ENCODE measurements around the gene KRT28.

The KRT28 gene, protein sequence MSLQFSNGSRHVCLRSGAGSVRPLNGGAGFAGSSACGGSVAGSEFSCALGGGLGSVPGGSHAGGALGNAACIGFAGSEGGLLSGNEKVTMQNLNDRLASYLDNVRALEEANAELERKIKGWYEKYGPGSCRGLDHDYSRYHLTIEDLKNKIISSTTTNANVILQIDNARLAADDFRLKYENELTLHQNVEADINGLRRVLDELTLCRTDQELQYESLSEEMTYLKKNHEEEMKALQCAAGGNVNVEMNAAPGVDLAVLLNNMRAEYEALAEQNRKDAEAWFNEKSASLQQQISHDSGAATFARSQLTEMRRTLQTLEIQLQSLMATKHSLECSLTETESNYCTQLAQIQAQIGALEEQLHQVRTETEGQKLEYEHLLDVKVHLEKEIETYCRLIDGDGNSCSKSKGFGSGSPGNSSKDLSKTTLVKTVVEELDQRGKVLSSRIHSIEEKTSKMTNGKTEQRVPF

DNA sequence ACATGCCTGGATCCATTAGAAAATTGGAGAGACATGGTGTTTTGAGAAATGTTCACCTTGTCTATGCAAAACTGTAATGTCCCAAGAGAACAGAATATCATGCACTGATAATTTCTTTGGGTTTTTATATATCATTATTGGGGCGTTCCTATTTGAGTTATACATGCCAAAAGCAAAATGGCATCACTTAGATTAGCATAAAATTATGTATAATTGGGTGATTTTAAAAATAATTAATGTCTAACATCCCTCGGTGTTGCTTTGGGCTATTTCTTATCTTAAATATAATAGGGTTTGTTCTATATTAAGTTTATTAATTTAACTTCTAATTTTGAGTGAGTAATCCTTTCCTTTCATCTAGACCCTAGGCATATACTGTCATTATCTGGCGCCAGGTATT lies at the start of gene KRT28:
Gene KRT28, minus strand, starts transcription at position 101 of the 400 bp plus-strand sequence. Its CDS starts 66 bp downstream, at position 35.
- no peak for DNase-seq
- TF ChIP-seq GATA1 (IDR thresholded peaks at IDR 0.05; ENCODE audit: low read depth, low read length) (no peak), POLR2A (IDR thresholded peaks at IDR 0.05; ENCODE audit: low read length) (no peak)

DNA sequence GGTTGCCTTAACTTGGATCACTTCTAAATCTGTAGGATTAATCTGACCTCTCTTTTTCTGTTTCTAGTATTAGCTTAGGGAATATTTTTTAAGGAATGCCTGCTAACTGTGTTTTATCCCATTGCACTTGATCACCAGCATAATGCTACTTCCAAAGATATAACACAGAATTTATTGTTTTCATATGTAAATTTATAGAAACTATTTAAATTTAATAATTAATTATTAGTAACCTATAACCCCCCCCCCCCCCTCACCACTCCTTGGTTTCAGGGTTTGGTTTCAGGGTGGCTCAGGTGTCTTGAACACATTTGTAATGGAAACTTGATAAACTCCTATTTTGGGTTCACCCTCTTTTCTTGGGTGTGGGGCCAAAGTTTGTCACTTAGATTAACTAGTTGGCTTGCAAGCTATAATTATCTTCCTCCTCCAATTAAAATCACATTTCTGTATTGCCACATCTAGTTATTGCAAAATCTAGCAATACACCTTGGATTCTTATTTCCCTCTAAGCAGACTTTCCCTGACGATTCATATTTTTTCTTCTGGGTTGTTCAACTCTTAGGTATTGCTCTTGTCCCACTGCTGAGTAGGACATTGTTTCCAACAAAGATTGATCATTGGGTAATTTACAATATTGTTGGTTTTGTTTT lies 49.0 kb upstream of the KRT28 start:
- TF ChIP-seq GATA1 (IDR thresholded peaks at IDR 0.05; ENCODE audit: low read depth, low read length) (no peak), POLR2A (IDR thresholded peaks at IDR 0.05; ENCODE audit: low read length) (no peak)
- DNase-seq, result no peak

DNA sequence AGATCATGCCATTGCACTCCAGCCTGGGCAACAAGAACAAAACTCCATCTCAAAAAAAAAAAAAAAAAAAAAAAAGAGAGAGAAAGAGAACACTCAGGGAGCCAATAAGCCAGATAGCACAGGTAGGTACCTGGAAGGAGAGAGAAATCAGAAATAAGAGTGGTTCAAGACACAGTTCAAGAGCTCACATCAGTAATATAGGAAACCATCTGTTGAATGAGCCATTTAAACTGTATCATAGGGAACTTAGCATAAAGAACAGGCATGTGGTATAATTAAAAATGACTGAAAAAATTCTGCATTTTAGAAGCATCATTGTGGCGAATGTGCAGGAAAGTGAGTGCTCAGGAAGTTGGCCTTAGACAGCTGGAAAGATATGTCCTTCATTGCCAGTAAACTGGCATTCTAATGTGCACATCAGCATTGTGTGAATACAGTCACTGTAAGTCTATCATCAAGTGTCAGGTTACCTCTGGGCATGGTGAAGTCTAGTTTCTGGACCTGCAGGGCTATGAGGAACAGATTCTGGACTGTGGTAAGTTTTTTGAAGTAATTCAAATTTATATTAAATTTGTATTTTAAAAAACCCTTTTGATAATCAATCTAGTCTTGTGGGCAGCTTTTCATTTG lies 46.9 kb upstream of the KRT28 start:
- TF ChIP-seq GATA1 (IDR thresholded peaks at IDR 0.05; ENCODE audit: low read depth, low read length), result no peak
- no peak for TF ChIP-seq POLR2A (IDR thresholded peaks at IDR 0.05; ENCODE audit: low read length)
- no peak for DNase-seq

DNA sequence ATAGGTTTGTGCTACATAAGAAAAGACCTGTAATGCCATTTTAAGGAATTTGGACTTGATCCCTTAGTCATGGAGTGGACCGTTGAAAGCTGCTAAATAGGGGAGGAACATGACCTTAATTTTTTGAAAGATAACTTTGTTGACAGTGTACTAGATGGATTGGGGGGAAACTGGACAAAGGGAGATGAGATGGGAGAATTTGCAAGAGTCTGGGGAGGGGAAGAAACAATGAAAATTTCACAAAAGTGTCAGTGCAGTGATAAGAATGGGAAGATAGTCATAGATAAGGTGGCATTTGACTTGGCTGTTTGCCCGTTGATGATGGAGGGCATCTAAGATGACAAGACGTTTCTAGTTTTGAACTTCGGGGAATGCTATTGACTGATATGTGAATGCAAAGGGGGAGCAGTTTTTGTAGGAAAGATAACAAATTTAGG lies 44.9 kb upstream of the KRT28 start:
- no peak for DNase-seq
- no peak for TF ChIP-seq POLR2A (IDR thresholded peaks at IDR 0.05; ENCODE audit: low read length)
- TF ChIP-seq GATA1 (IDR thresholded peaks at IDR 0.05; ENCODE audit: low read depth, low read length), result no peak

DNA sequence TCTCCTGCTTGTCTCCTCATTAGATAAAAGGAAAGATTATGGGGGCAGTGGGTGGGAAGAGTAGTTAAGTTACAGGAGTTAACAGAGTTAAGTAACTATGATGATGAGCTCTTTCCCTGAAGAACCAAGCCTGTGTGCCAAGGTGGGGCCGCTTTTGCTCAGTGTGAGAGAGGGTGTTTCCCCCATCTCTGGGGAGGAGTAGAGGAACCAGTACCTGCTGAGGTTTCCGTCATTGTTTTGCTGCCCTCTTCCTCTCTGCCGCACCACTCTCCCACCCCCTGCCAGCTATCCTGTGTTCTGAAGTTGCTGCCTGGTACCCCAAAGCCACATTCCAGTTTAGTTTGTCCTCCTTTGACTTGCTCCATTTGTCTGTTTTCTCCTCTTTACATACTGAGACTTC lies 43.5 kb upstream of the KRT28 start:
- TF ChIP-seq POLR2A (IDR thresholded peaks at IDR 0.05; ENCODE audit: low read length) (no peak), GATA1 (IDR thresholded peaks at IDR 0.05; ENCODE audit: low read depth, low read length) (no peak)
- DNase-seq, result no peak

DNA sequence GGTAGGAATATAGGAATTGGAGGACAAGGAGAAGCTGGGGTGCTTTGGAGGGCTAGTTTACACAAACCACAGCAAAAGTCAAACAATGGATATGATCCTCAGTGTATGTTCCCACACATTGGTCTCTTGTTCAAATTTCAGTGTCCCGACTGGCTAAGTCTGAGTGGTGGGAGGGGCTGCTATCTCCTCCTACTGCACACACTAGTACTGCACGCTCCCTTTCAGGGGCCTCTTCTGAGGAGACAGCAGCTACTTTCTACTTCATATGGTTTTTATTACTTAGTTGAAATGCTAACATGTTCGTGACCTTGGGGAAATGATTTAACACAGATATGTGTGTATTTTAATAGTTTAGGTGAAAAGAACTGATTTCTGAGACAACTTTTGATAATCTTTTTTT lies 41.5 kb upstream of the KRT28 start:
- TF ChIP-seq POLR2A (IDR thresholded peaks at IDR 0.05; ENCODE audit: low read length) (no peak), GATA1 (IDR thresholded peaks at IDR 0.05; ENCODE audit: low read depth, low read length) (no peak)
- DNase-seq, result no peak

DNA sequence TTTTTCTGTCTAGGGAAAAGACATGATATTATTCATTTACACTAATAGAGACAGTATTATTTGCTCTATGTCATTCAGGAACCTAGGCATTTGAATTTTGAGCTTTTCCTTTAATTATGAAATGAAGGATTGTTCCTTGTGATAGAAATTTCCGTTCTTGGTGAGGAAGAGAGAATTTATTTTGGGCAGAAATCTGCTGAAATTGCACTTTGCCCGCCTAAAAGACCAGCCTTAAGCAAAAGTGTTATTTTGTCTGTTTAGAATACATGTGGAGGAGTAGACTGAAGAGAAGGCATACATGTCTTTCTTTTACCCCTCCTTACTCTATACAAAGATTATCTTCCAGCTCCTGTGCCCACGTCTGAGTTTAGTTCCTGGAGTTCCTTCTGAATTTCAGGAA lies 39.4 kb upstream of the KRT28 start:
- no peak for TF ChIP-seq GATA1 (IDR thresholded peaks at IDR 0.05; ENCODE audit: low read depth, low read length)
- TF ChIP-seq POLR2A (IDR thresholded peaks at IDR 0.05; ENCODE audit: low read length), result no peak
- no peak for DNase-seq

DNA sequence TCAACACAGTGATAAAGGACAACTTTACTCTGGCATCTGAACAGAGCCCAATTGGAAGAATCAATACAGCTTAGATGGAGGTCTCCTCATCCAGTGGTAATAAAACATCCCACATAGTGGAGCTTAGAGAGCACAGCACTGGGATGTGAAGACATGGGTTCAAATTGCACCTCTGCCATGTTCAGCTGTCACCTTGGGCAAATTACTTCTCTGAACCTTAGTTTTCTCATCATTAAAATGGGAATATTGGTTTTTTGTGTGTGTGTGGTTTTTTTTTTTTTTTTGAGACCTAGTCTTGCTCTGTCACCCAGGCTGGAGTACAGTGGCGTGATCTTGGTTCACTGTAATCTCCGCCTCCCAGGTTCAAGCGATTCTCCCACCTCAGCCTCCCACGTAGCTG lies 36.3 kb upstream of the KRT28 start:
- TF ChIP-seq GATA1 (IDR thresholded peaks at IDR 0.05; ENCODE audit: low read depth, low read length) (no peak), POLR2A (IDR thresholded peaks at IDR 0.05; ENCODE audit: low read length) (no peak)

DNA sequence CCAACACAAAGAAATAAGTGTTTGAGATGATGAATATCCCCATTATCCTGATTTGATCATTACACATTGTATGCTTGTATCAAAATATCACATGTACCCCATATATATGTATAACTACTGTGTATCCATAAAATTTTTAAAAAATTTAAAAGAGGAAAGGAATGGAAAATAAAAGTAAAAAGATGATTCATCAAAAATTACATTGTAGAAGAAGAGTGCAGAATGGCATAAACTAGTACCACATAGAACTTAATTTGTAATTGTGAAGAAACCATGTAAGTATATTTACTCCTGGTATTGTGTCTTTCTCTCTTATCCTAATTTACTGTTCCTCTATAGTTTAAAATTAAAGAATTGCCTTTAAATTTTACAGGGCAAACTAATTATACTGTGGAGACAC lies 34.1 kb upstream of the KRT28 start:
- no peak for DNase-seq
- TF ChIP-seq GATA1 (IDR thresholded peaks at IDR 0.05; ENCODE audit: low read depth, low read length) (no peak), POLR2A (IDR thresholded peaks at IDR 0.05; ENCODE audit: low read length) (no peak)

More for the DNA sequence above, 36.3 kb upstream of the KRT28 start:
- no peak for DNase-seq

DNA sequence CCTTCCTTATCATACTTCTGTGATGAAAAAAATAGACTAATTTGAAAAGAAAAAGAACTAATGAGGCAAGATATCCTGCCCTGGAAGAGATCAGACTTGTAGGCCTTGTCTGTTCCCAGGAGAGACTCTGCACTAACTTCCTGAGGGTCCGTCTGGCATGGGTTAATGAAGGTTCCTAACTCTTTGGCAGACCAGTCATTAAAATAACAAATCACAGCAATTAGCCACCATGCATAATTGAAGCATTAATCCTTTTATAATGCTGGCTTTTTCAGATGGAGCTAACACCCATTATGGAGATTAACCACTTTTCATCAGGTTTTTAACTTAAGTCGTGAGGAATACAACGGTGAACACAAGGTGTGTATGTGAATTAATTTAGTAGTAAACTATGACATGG lies 33.1 kb upstream of the KRT28 start:
- no peak for TF ChIP-seq GATA1 (IDR thresholded peaks at IDR 0.05; ENCODE audit: low read depth, low read length)
- no peak for TF ChIP-seq POLR2A (IDR thresholded peaks at IDR 0.05; ENCODE audit: low read length)
- DNase-seq, result no peak

DNA sequence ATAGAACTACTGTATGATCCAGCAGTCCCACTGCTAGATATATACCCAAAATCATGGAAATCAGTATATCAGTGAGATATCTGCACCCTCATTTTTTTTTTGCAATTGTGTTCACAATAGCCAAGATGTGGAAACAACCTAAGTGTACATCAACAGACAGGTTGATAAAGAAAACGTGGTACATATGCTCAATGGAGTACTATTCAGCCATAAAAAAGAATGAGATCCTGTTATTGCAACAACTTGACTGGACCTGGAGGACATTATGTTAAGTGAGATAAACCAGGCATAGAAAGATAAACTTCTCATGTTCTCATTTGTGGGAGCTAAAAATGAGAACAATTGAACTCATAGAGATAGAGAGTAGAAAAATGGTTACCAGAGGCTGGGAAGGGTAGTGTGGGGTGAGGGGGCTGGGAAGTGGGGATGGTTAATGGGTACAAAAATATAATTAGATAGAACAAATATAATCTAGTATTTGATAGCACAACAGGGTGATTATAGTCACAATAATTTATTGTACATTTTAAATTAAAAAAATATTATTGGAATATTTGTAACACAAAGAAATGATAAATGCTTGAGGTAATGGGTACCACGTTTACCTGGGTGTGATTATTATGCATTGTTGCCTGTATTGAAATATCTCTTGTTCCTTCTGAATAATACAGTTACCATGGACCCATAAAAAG lies 30.5 kb upstream of the KRT28 start:
- no peak for TF ChIP-seq POLR2A (IDR thresholded peaks at IDR 0.05; ENCODE audit: low read length)
- no peak for TF ChIP-seq GATA1 (IDR thresholded peaks at IDR 0.05; ENCODE audit: low read depth, low read length)

DNA sequence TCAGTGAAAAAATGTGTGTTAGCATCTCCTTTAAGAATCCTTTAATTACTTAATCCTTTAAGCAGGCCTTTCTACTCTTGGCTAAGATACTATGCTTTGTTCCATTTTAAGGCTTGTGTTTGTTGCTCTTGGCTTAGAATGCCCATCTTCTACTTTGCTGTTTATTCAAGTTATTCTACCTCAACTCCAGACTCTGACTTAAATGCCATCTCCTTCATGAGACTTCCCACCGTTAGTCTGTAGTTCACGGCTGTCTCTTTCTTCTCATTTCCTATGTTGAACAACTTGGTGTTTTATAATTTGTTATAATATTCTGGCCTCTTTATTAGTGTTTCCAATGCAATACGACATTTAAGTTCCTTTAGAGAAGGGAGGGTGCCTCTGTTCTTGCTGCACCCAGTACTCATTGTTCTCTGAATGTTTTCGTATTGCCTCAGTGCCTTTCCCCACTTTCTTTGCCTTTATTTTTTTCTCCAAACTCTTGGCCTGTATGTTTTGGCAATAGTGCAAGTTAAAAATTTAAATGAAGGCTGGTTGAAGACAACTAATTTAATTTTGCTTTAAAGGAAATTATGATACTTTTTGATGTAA lies 28.8 kb upstream of the KRT28 start:
- TF ChIP-seq POLR2A (IDR thresholded peaks at IDR 0.05; ENCODE audit: low read length), result no peak
- TF ChIP-seq GATA1 (IDR thresholded peaks at IDR 0.05; ENCODE audit: low read depth, low read length), result no peak

More for the DNA sequence above, 30.5 kb upstream of the KRT28 start:
- DNase-seq, result no peak

DNA sequence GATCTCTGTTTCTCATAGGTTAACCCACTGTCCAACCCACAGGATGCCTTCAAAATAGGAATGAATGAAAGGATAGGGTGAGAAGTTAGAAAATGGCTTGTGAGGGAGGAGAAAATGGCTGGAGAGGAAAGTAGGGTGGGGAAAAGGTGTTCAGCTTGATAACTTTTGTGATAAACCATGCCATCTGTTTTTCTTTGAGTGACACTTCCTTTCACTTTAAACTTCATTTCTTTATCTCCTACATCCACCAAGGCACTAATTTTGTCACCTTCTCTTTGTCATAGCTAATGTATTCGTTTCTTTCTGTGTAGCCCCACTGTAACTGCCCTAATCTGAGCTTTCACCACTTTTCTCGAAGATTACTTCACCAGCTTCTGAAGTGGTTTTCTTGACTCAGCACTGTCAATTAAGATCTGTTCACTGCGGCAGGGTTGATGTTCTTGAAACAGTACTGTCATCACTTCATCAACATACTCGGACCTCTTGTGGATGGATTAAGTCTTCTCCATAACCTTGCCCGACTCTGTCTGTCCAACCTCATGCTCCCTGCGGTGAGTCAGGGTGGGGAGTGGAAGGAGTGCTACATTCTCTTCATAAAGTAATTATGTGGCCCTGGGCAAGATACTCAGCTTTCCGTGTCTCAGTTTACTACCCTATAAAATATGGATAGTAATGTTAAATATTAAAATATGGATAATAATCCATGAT lies 28.1 kb upstream of the KRT28 start:
- TF ChIP-seq POLR2A (IDR thresholded peaks at IDR 0.05; ENCODE audit: low read length), result no peak
- TF ChIP-seq GATA1 (IDR thresholded peaks at IDR 0.05; ENCODE audit: low read depth, low read length), result no peak
- DNase-seq, result peak; percentile 43 to 63

More for the DNA sequence above, 28.8 kb upstream of the KRT28 start:
- no peak for DNase-seq

All from erythroblast (primary cell).